Uterus (tissue), 2 donors: ENCODE results near the gene GPHN.

Source experiments
- CTCF ChIP-seq, 4 experiments: fragments of 200-600 bp in 2 of 4; fragments of 450-650 bp in 2 of 4; sonication (generic) in 2 of 4; IDR thresholded peaks; one replicate each; pipeline ENCODE4 v1.5.1; 2016 to 2019; ENCODE audit warnings: antibody characterized with exemption in 4 of 4, mild to moderate bottlenecking in 2 of 4, moderate library complexity in 1 of 4
- POLR2A ChIP-seq, 2 donors: fragments of 450-650 bp; IDR thresholded peaks; one replicate each; pipeline ENCODE4 v1.6.1; 2016; ENCODE audit warnings: antibody characterized with exemption in 2 of 2, mild to moderate bottlenecking in 1 of 2, moderate library complexity in 1 of 2

GRCh38 chr14:66955159-66955558, 447.2 kb downstream of the GPHN start:
- no peak for TF ChIP-seq CTCF (IDR thresholded peaks at IDR 0.05)
- TF ChIP-seq POLR2A (IDR thresholded peaks at IDR 0.05) = no peak
